ENCODE results near the gene LRRTM4.
"Not testable (repeated sequence)": the region's sequence is repeated elsewhere in the genome, so short reads cannot be mapped to it uniquely, and the experiment has no call there.

The LRRTM4 gene

DNA sequence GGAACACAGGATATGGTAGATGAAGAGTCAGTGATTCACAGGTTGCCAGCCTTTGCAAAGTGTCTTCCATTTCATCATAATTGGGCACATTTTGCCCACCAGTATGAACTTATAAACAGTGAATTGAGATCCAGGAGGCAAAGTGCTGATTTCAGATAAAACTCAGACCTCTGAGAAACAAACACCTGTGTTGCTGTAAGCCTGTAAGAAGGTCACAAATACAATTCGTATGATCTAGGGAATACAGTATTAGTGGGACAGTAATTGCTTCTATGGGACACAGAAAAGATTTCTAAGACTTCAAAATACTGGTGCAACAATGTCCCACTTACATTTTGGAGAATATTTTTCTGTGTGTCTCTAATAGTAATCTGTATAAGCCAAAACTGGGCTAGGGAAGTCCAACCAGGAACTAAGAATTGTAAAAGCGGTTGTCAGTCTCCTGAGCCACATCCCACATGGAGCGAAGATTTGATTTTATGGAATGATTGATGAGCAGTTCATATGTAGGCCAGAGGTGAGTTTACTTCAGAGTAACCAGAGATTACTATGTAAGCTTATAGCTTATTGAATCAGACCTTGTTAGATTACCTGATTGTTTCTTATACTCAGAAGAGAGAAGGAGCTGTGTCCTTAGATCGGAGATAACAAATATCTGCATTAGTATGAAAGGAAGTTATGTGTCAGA lies 728.4 kb downstream of the LRRTM4 start:
- Histone ChIP-seq H3K27me3 (ENCODE audit: low read depth, low read length) (no peaks in the 10 kb centered on the region), H3K36me3 (ENCODE audit: control insufficient read depth in 1 of 2, insufficient read depth in 2 of 2, low read length in 2 of 2) (no peaks in the 10 kb centered on the region), H3K9me3 (ENCODE audit: control insufficient read depth in 1 of 2, low read length in 2 of 2) (no peaks in the 10 kb centered on the region), H3K4me3 (ENCODE audit: low read depth in 1 of 2, low read length in 2 of 2) (no peak overlapping the region), H3K27ac (ENCODE audit: low read length) (no peak overlapping the region), H3K4me1 (ENCODE audit: control insufficient read depth in 1 of 2, insufficient read depth in 2 of 2, low read length in 2 of 2) (no peaks in the 10 kb centered on the region)

DNA sequence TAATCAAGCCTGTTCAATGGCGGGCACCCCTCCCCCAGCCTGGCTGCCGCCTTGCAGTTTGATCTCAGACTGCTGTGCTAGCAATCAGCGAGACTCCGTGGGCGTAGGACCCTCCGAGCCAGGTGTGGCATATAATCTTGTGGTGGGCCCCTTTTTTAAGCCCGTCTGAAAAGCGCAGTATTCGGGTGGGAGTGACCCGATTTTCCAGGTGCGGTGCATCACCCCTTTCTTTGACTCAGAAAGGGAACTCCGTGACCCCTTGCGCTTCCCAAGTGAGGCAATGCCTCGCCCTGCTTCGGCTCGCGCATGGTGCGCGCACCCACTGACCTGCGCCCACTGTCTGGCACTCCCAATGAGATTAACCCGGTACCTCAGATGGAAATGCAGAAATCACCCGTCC lies 740.9 kb downstream of the LRRTM4 start:
- not testable (repeated sequence) for H3K4me1 ChIP-seq (ENCODE audit: control insufficient read depth in 1 of 2, insufficient read depth in 2 of 2, low read length in 2 of 2); H3K4me3 ChIP-seq (ENCODE audit: low read depth in 1 of 2, low read length in 2 of 2); H3K27ac ChIP-seq (ENCODE audit: low read length); H3K9me3 ChIP-seq (ENCODE audit: control insufficient read depth in 1 of 2, low read length in 2 of 2); H3K27me3 ChIP-seq (ENCODE audit: low read depth, low read length); H3K36me3 ChIP-seq (ENCODE audit: control insufficient read depth in 1 of 2, insufficient read depth in 2 of 2, low read length in 2 of 2)

DNA sequence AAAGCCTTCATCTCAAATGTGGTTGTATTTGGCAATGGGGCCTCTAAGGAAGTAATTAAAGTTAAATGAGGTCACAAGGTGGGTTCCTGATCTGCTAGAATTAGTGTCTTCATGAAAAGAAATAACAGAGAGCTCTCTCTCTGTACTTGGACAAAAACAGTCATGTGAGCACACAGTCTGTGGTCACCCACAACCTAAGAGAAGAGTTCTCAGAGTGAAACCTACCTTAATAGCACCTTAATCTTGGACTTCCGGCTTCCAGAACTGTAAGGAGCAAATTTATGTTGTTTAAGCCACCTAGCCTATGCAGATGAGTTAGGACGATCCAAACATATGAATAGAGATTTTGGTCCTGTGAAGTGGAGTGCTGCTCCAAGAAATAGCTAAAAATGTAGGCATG lies 758.9 kb downstream of the LRRTM4 start:
- Histone ChIP-seq H3K4me1 (ENCODE audit: control insufficient read depth in 1 of 2, insufficient read depth in 2 of 2, low read length in 2 of 2) (no peaks in the 10 kb centered on the region), H3K27ac (ENCODE audit: low read length) (no peak overlapping the region), H3K4me3 (ENCODE audit: low read depth in 1 of 2, low read length in 2 of 2) (no peak overlapping the region), H3K36me3 (ENCODE audit: control insufficient read depth in 1 of 2, insufficient read depth in 2 of 2, low read length in 2 of 2) (no peaks in the 10 kb centered on the region), H3K9me3 (ENCODE audit: control insufficient read depth in 1 of 2, low read length in 2 of 2) (no peaks in the 10 kb centered on the region), H3K27me3 (ENCODE audit: low read depth, low read length) (no peaks in the 10 kb centered on the region)

DNA sequence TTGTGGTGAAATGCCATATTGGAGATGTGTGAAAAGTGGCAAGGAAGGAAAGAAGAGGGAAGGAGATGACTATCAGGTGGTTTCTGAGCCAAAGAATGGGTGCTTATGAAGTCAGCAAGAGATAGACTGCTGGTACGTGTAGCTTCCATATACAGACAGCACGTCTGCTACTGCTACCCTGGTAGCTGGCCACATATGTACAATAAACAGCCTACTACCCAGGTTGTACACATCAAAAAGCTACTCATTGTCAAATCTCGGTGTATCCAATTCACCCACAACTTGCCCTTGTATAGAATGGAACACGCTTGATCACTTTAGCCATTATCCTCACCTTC lies 761.8 kb downstream of the LRRTM4 start:
- Histone ChIP-seq H3K9me3 (ENCODE audit: control insufficient read depth in 1 of 2, low read length in 2 of 2) (no peaks in the 10 kb centered on the region), H3K4me3 (ENCODE audit: low read depth in 1 of 2, low read length in 2 of 2) (no peak overlapping the region), H3K36me3 (ENCODE audit: control insufficient read depth in 1 of 2, insufficient read depth in 2 of 2, low read length in 2 of 2) (no peaks in the 10 kb centered on the region), H3K27me3 (ENCODE audit: low read depth, low read length) (no peaks in the 10 kb centered on the region), H3K4me1 (ENCODE audit: control insufficient read depth in 1 of 2, insufficient read depth in 2 of 2, low read length in 2 of 2) (no peaks in the 10 kb centered on the region), H3K27ac (ENCODE audit: low read length) (no peak overlapping the region)

DNA sequence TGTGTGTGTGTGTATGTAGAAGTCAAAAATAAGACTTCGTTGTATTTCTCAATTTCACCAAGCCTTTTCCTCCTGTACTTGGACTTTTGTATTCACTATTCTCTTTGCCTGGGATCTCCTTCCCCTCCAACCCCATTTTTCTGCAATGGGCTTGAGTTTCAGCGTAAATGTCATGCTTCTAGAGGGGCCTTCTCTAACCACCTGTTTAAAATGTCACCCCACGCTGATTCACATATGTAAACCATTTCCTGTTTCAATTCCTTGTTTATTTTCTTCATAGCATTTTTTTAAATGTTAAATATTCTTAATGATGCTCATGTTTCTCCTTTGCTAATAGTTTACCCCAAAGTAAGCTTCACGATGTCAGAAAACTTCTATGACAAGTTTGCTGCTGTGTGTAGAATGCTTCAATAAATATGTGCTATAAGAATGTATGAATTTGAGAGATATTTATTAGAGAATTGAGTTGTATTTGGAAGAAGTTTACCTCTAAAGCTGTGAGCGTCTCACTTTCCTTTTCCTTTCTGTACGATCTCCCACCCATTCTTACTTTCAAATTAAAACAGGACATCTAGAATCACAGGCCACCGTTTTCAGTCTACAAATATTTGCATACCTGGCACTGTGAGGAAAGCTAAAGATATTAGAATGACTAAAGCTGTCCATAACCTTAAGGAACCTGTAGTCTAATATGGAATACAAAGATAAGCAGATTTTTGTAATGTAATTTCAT lies 762.4 kb downstream of the LRRTM4 start:
- Histone ChIP-seq H3K27me3 (ENCODE audit: low read depth, low read length) (no peaks in the 10 kb centered on the region), H3K9me3 (ENCODE audit: control insufficient read depth in 1 of 2, low read length in 2 of 2) (no peaks in the 10 kb centered on the region), H3K4me3 (ENCODE audit: low read depth in 1 of 2, low read length in 2 of 2) (no peak overlapping the region), H3K36me3 (ENCODE audit: control insufficient read depth in 1 of 2, insufficient read depth in 2 of 2, low read length in 2 of 2) (no peaks in the 10 kb centered on the region), H3K4me1 (ENCODE audit: control insufficient read depth in 1 of 2, insufficient read depth in 2 of 2, low read length in 2 of 2) (no peaks in the 10 kb centered on the region), H3K27ac (ENCODE audit: low read length) (no peak overlapping the region)

DNA sequence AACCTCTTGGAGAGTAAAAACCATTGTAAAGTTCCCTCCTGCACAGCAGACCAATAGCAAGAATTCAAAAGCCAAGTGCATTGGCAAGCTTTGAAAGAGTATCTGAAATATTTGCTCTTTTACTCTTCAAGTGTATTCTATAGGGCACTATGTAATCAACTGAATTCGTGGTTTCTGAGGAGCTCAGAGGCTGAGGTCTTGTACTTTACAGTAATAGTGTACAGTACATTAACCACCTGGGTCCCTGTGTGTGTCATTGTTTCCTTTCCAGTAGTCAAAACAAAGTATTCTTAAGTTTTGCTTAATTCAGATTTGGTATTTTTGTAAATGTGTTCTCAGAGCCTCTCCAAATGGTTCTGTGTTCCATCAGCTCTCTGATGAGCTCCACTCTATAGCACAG lies 769.7 kb downstream of the LRRTM4 start:
- Histone ChIP-seq H3K36me3 (ENCODE audit: control insufficient read depth in 1 of 2, insufficient read depth in 2 of 2, low read length in 2 of 2) (no peaks in the 10 kb centered on the region), H3K27ac (ENCODE audit: low read length) (no peak overlapping the region), H3K9me3 (ENCODE audit: control insufficient read depth in 1 of 2, low read length in 2 of 2) (no peaks in the 10 kb centered on the region), H3K27me3 (ENCODE audit: low read depth, low read length) (no peaks in the 10 kb centered on the region), H3K4me3 (ENCODE audit: low read depth in 1 of 2, low read length in 2 of 2) (no peak overlapping the region), H3K4me1 (ENCODE audit: control insufficient read depth in 1 of 2, insufficient read depth in 2 of 2, low read length in 2 of 2) (no peaks in the 10 kb centered on the region)

DNA sequence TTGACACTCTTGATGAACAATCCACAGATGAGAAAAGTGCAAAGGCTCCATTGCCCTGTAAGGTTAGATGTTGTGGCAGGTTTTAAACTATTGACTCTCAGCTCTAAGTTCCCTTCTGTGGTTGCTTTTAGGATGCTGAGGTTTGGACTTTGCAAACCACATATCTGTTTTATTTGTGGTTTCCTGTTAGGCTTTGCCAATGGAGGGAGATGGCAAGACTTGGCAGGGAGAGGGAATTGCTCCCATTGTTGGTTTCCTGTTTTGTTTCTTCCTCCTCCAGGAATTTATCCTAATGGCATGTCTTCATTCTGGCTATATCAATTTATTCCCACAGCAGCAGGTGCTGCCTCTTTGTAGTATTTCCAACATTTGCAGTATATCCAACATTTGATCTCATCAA lies 772.3 kb downstream of the LRRTM4 start:
- H3K27me3 ChIP-seq (ENCODE audit: low read depth, low read length), result no peaks in the 10 kb centered on the region
- H3K27ac ChIP-seq (ENCODE audit: low read length), result no peak overlapping the region
- H3K9me3 ChIP-seq (ENCODE audit: control insufficient read depth in 1 of 2, low read length in 2 of 2), result no peaks in the 10 kb centered on the region
- no peaks in the 10 kb centered on the region for H3K36me3 ChIP-seq (ENCODE audit: control insufficient read depth in 1 of 2, insufficient read depth in 2 of 2, low read length in 2 of 2)
- no peak overlapping the region for H3K4me3 ChIP-seq (ENCODE audit: low read depth in 1 of 2, low read length in 2 of 2)
- H3K4me1 ChIP-seq (ENCODE audit: control insufficient read depth in 1 of 2, insufficient read depth in 2 of 2, low read length in 2 of 2), result no peaks in the 10 kb centered on the region

DNA sequence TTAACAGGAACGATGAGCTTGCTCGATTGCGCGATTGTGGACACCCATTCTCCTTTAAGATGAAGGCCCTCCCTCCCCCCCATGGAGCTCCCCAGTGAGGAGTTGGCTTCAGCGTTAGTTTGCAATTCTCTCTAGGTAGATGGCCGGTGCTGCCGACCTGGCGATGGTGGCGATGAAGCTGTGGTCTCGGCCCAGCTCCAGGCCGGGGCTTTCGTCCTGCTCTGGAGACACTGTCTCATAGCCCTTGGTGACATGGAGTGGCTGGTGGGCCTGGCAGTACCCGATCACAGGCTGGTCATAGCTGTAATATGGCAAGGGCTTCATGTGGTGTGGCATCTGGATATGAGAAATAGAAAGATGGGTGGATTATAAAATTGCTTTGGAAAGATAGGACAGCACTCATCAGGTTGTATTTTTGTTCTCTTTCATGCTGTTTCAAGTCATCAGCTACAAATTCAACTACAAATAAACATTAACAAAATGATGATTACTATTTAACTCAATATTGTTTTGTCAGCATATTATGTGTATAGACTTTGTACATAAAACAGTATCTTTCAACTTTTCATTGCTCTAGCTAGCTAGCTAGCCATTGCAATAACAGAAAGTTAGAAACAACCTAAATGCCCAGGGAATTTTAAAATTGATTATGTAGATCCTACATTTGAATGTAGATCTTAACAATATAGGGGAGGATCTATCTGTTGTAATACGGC lies 773.4 kb downstream of the LRRTM4 start:
- Histone ChIP-seq H3K9me3 (ENCODE audit: control insufficient read depth in 1 of 2, low read length in 2 of 2) (no peaks in the 10 kb centered on the region), H3K4me1 (ENCODE audit: control insufficient read depth in 1 of 2, insufficient read depth in 2 of 2, low read length in 2 of 2) (no peaks in the 10 kb centered on the region), H3K36me3 (ENCODE audit: control insufficient read depth in 1 of 2, insufficient read depth in 2 of 2, low read length in 2 of 2) (no peaks in the 10 kb centered on the region), H3K4me3 (ENCODE audit: low read depth in 1 of 2, low read length in 2 of 2) (no peak overlapping the region), H3K27me3 (ENCODE audit: low read depth, low read length) (no peaks in the 10 kb centered on the region), H3K27ac (ENCODE audit: low read length) (no peak overlapping the region)

DNA sequence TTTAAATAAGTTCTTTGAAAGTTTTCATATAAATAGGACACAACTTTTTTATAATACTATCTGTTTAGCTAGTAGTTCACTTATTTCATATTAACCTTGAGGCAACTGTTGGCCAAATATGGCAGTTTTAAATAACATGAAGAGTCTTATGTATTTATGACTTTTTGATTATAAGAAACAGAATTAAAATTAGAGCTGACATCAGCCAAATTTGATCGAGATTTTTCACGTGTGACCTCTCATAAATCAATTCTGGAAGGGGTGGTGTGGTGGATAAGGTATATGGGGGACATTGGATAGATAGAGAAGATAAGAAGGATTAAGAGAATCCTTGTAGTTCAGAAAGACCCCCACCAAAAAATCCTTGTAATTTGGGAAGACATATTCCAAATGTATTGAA lies 776.6 kb downstream of the LRRTM4 start:
- no peaks in the 10 kb centered on the region for H3K9me3 ChIP-seq (ENCODE audit: control insufficient read depth in 1 of 2, low read length in 2 of 2)
- H3K36me3 ChIP-seq (ENCODE audit: control insufficient read depth in 1 of 2, insufficient read depth in 2 of 2, low read length in 2 of 2), result no peaks in the 10 kb centered on the region
- H3K27ac ChIP-seq (ENCODE audit: low read length), result no peak overlapping the region
- no peak overlapping the region for H3K4me3 ChIP-seq (ENCODE audit: low read depth in 1 of 2, low read length in 2 of 2)
- H3K27me3 ChIP-seq (ENCODE audit: low read depth, low read length), result no peaks in the 10 kb centered on the region
- no peaks in the 10 kb centered on the region for H3K4me1 ChIP-seq (ENCODE audit: control insufficient read depth in 1 of 2, insufficient read depth in 2 of 2, low read length in 2 of 2)

DNA sequence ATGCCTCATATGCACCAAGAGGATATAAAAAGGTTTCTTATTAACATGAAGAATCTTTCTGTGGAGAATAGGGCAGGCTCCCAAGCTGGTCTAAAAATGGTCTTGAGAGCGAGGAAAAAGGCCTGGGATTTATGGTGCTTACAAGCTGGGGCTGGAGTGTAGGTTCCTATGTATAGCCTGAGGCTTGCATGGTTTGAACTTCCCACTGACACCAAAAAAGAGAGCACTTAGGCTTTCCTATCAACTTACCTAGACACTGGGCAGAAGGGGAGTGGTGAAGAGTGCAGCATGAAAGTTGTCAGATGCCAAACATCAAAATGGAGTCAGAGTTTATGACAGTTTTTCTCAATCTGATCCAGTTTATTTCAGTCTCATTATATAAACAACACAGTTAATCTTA lies 784.6 kb downstream of the LRRTM4 start:
- Histone ChIP-seq H3K4me3 (ENCODE audit: low read depth in 1 of 2, low read length in 2 of 2) (no peak overlapping the region), H3K4me1 (ENCODE audit: control insufficient read depth in 1 of 2, insufficient read depth in 2 of 2, low read length in 2 of 2) (no peaks in the 10 kb centered on the region), H3K36me3 (ENCODE audit: control insufficient read depth in 1 of 2, insufficient read depth in 2 of 2, low read length in 2 of 2) (no peaks in the 10 kb centered on the region), H3K27me3 (ENCODE audit: low read depth, low read length) (no peaks in the 10 kb centered on the region), H3K9me3 (ENCODE audit: control insufficient read depth in 1 of 2, low read length in 2 of 2) (no peaks in the 10 kb centered on the region), H3K27ac (ENCODE audit: low read length) (no peak overlapping the region)

DNA sequence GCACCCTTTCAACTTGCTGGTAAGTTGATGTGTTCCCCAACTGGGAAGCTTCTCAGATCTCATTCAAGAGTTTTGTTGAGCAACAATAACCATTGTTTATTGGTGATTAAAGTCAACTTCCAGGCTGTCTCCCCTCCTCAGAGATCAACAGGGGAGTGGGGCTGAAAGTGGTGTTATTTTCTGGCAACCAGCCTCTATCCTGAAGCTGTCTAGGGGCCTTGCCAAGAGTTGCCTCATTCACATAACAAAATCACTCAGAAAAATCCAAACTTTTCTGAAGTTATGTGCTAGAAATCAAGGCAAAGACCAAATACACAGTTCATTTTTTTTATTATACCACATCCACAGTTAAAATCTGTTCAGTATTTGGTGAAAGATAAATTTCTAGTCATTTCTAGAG lies 788.4 kb downstream of the LRRTM4 start:
- Histone ChIP-seq H3K4me1 (ENCODE audit: control insufficient read depth in 1 of 2, insufficient read depth in 2 of 2, low read length in 2 of 2) (no peaks in the 10 kb centered on the region), H3K36me3 (ENCODE audit: control insufficient read depth in 1 of 2, insufficient read depth in 2 of 2, low read length in 2 of 2) (no peaks in the 10 kb centered on the region), H3K9me3 (ENCODE audit: control insufficient read depth in 1 of 2, low read length in 2 of 2) (no peaks in the 10 kb centered on the region), H3K27me3 (ENCODE audit: low read depth, low read length) (no peaks in the 10 kb centered on the region), H3K4me3 (ENCODE audit: low read depth in 1 of 2, low read length in 2 of 2) (no peak overlapping the region), H3K27ac (ENCODE audit: low read length) (no peak overlapping the region)
